Measurements from ENCODE around the gene CBX7. TPM values are rescaled to one million over a fixed set of nuclear protein-coding genes. Genes with fewer than 3 reads are reported as not detected.

Gene CBX7
- total RNA-seq, 3 donors from 2014 or later: 23.6 to 125 (median 29.2) TPM

DNA sequence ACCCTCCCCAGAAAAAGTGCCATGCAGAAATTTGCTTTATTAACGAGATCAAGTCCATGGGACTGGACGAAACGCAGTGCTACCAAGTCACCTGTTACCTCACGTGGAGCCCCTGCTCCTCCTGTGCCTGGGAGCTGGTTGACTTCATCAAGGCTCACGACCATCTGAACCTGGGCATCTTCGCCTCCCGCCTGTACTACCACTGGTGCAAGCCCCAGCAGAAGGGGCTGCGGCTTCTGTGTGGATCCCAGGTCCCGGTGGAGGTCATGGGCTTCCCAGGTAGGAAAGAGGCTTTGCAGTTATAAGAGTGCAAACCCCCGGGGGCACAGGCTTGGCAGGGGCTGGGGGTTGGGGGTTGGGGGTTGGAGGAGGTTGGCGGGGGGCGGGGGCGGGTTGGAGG is 51.3 kb downstream of the CBX7 start:
- DNase-seq (no peak), ATAC-seq (no peak)
- TF ChIP-seq, protein P1, sequence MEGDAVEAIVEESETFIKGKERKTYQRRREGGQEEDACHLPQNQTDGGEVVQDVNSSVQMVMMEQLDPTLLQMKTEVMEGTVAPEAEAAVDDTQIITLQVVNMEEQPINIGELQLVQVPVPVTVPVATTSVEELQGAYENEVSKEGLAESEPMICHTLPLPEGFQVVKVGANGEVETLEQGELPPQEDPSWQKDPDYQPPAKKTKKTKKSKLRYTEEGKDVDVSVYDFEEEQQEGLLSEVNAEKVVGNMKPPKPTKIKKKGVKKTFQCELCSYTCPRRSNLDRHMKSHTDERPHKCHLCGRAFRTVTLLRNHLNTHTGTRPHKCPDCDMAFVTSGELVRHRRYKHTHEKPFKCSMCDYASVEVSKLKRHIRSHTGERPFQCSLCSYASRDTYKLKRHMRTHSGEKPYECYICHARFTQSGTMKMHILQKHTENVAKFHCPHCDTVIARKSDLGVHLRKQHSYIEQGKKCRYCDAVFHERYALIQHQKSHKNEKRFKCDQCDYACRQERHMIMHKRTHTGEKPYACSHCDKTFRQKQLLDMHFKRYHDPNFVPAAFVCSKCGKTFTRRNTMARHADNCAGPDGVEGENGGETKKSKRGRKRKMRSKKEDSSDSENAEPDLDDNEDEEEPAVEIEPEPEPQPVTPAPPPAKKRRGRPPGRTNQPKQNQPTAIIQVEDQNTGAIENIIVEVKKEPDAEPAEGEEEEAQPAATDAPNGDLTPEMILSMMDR (IDR thresholded peaks at IDR 0.05): no peak
- Histone ChIP-seq H3K36me3 (ENCODE audit: low read depth) (no peaks in the 10 kb centered on the region), H3K4me1 (ENCODE audit: low read depth) (no peaks in the 10 kb centered on the region), H3K9me3 (no peaks in the 10 kb centered on the region), H3K4me3 (no peak overlapping the region)
- intact Hi-C loops (cut with DNase I, micrococcal nuclease): no loop called here

DNA sequence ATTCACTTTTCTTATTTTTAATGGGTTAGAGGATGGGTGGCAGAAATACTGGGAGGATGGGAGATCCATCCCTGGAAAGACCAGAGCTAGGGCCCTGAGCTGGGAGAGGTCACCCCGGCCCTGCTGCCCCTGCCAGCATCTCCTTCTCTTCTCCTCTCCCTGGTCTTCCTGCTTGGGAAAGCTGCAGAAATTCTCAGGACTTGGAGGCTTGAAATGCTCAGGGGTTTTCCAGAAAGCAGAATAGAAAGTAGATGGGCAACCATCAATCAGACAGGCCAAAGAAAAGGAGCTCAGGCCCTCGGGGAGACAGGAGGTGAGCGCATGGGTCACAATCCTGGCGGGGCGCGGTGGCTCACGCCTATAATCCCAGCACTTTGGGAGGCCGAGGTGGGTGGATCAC is 53.9 kb downstream of the CBX7 start:
- TF ChIP-seq, protein P1 (IDR thresholded peaks at IDR 0.05): no peak
- Histone ChIP-seq H3K4me3 (no peak overlapping the region), H3K9me3 (no peaks in the 10 kb centered on the region), H3K36me3 (ENCODE audit: low read depth) (no peaks in the 10 kb centered on the region), H3K4me1 (ENCODE audit: low read depth) (no peaks in the 10 kb centered on the region)
- intact Hi-C loops (cut with DNase I, micrococcal nuclease): no loop called here
- no peak for DNase-seq
- ATAC-seq: no peak

GRCh38 chr22:39098026-39098425 is 54.5 kb downstream of the CBX7 start:
- ATAC-seq (peak; percentile 6), DNase-seq (no peak)
- no peaks in the 10 kb centered on the region for H3K4me1 ChIP-seq (ENCODE audit: low read depth)
- no peak overlapping the region for H3K4me3 ChIP-seq
- no peaks in the 10 kb centered on the region for H3K9me3 ChIP-seq
- TF ChIP-seq, protein P1 (IDR thresholded peaks at IDR 0.05): no peak
- H3K36me3 ChIP-seq (ENCODE audit: low read depth): no peaks in the 10 kb centered on the region
- intact Hi-C loops (cut with DNase I, micrococcal nuclease): no loop called here

GRCh38 chr22:39097098-39098020 is 55.1 kb downstream of the CBX7 start, which contains the start of gene APOBEC3H:
TSS of gene APOBEC3H (plus strand) at chr22:39097244. CDS start at chr22:39100279, 3,035 bp downstream.
- ATAC-seq (peak; percentile 64), DNase-seq (peak in 1 of 3 donors; percentile 66)
- no peak within 1 kb of the TSS for H3K4me3 ChIP-seq
- TF ChIP-seq, protein P1 (IDR thresholded peaks at IDR 0.05): no peak
- H3K4me1 ChIP-seq (ENCODE audit: low read depth): no peaks in the 10 kb centered on the region
- no peaks in the 10 kb centered on the region for H3K9me3 ChIP-seq
- intact Hi-C loops (cut with DNase I, micrococcal nuclease): no loop called here
- no peaks in the 10 kb centered on the region for H3K36me3 ChIP-seq (ENCODE audit: low read depth)

- H3K4me3 ChIP-seq: no peak overlapping the region
- DNase-seq: no peak
- TF ChIP-seq, protein P1 (IDR thresholded peaks at IDR 0.05): no peak
- intact Hi-C loops (cut with DNase I, micrococcal nuclease): no loop called here
- ATAC-seq: no peak
- no peaks in the 10 kb centered on the region for H3K36me3 ChIP-seq (ENCODE audit: low read depth)
- no peaks in the 10 kb centered on the region for H3K9me3 ChIP-seq
- no peaks in the 10 kb centered on the region for H3K4me1 ChIP-seq (ENCODE audit: low read depth)
Observed at GRCh38 chr22:39095971-39096370, 56.5 kb downstream of the CBX7 start.

Measured in mucosa of descending colon (tissue), 3 donors.